IMR-90 (cell line): ENCODE data around the gene HORMAD2. TPM values are rescaled to one million over a fixed set of nuclear protein-coding genes. Genes with fewer than 3 reads are reported as not detected.

Experiments used
- ATAC-seq: fragments of 200-7000 bp; cut with Tn5 transposase; 2 replicates; pipeline ENCODE4 v1.9.1; 2020; ENCODE audit warnings: low read depth, mild to moderate bottlenecking, moderate library complexity
- BruUV-seq: library from RNA; stranded (reverse); fragments of 400-500 nt; replicated peaks from 2 replicates; lab custom pipeline; 2021; lab: Mats Ljungman, UMichigan
- CTCF ChIA-PET: fragments of 300-600 bp; formaldehyde crosslinking; extraction: SDS; loops from one replicate; lab custom pipeline; 2021; ENCODE audit warnings: antibody characterized with exemption; lab: Yijun Ruan, JAX
- POLR2A ChIA-PET: fragments of 300-600 bp; sonication (Branson Sonifier 250); formaldehyde crosslinking; loops from one replicate; lab custom pipeline; 2022; ENCODE audit warnings: antibody characterized with exemption; ENCODE audit not compliant: unreplicated experiment; lab: Charles Lee
- DNase-seq: peaks from one replicate; pipeline ENCODE4 v3.0.0; 2013
- H2AFZ ChIP-seq: replicated peaks from 2 replicates; pipeline ENCODE3; 2013; ENCODE audit warnings: low read length, mild to moderate bottlenecking; ENCODE audit not compliant: poor library complexity
- H2AK5ac ChIP-seq: 2 replicates; pipeline ENCODE4 v1.6.1; 2013; ENCODE audit warnings: low read depth, low read length, inconsistent platforms
- H2AK9ac ChIP-seq: replicated peaks from 2 replicates; pipeline ENCODE3; 2013; ENCODE audit warnings: mild to moderate bottlenecking, low read depth, low read length, moderate library complexity; ENCODE audit not compliant: poor library complexity
- H2BK120ac ChIP-seq: 2 replicates; pipeline ENCODE4 v1.6.1; 2013; ENCODE audit warnings: low read depth, low read length, inconsistent platforms
- H2BK15ac ChIP-seq: 3 replicates; pipeline ENCODE4 v1.6.1; 2013; ENCODE audit warnings: low read depth, low read length, inconsistent platforms
- H2BK20ac ChIP-seq: 2 replicates; pipeline ENCODE4 v1.6.1; 2013; ENCODE audit warnings: low read depth, mild to moderate bottlenecking, inconsistent platforms, low read length, moderate library complexity
- H2BK5ac ChIP-seq: 2 replicates; pipeline ENCODE4 v1.6.1; 2013; ENCODE audit warnings: mild to moderate bottlenecking, low read depth, low read length, inconsistent platforms; ENCODE audit not compliant: poor library complexity, severe bottlenecking
- H3K14ac ChIP-seq: replicated peaks from 2 replicates; pipeline ENCODE4 v1.6.1; 2013; ENCODE audit warnings: low read depth, low read length, inconsistent platforms
- H3K18ac ChIP-seq: 2 replicates; pipeline ENCODE4 v1.6.1; 2013; ENCODE audit warnings: low read depth, low read length, control low read depth
- H3K23ac ChIP-seq: 2 replicates; pipeline ENCODE4 v1.6.1; 2013; ENCODE audit warnings: low read depth, low read length, inconsistent platforms
- H3K27ac ChIP-seq: 2 replicates; pipeline ENCODE4 v1.5.1; 2013; ENCODE audit warnings: mild to moderate bottlenecking, control low read depth, low read length; ENCODE audit not compliant: insufficient read depth
- H3K27me3 ChIP-seq: 2 replicates; pipeline ENCODE4 v1.6.1; 2013; ENCODE audit warnings: low read length; ENCODE audit not compliant: control insufficient read depth, insufficient read depth
- H3K36me3 ChIP-seq: 2 replicates; pipeline ENCODE4 v1.6.1; 2013; ENCODE audit warnings: low read length, mixed read lengths; ENCODE audit not compliant: control insufficient read depth, insufficient read depth
- H3K4ac ChIP-seq: 2 replicates; pipeline ENCODE4 v1.6.1; 2013; ENCODE audit warnings: low read depth, low read length, inconsistent platforms
- H3K4me1 ChIP-seq: 2 replicates; pipeline ENCODE4 v1.6.1; 2013; ENCODE audit warnings: low read length, mixed read lengths; ENCODE audit not compliant: control insufficient read depth, insufficient read depth
- H3K4me2 ChIP-seq: 2 replicates; pipeline ENCODE4 v1.6.1; 2013; ENCODE audit warnings: low read depth, mild to moderate bottlenecking, control low read depth, low read length, moderate library complexity
- H3K4me3 ChIP-seq: 2 replicates; pipeline ENCODE4 v1.5.1; 2013; ENCODE audit warnings: low read depth, mild to moderate bottlenecking, control low read depth, low read length, moderate library complexity; ENCODE audit not compliant: insufficient read depth
- H3K56ac ChIP-seq: 2 replicates; pipeline ENCODE4 v1.6.1; 2013; ENCODE audit warnings: low read length, inconsistent platforms; ENCODE audit not compliant: insufficient read depth; ENCODE audit errors: extremely low read depth
- H3K79me1 ChIP-seq, 2 experiments: 2 replicates each; pipeline ENCODE4 v1.6.1; 2013; ENCODE audit warnings: low read length in 2 of 2, inconsistent platforms in 1 of 2, low read depth in 1 of 2
- H3K9ac ChIP-seq: 2 replicates; pipeline ENCODE4 v1.6.1; 2013; ENCODE audit warnings: low read depth, low read length, control low read depth
- H3K9me1 ChIP-seq: 2 replicates; pipeline ENCODE4 v1.6.1; 2013; ENCODE audit warnings: low read length, inconsistent platforms; ENCODE audit not compliant: insufficient read depth
- H3K9me3 ChIP-seq: 2 replicates; pipeline ENCODE4 v1.6.1; 2013; ENCODE audit warnings: low read length; ENCODE audit not compliant: control insufficient read depth, insufficient read depth
- H4K20me1 ChIP-seq: 2 replicates; pipeline ENCODE4 v1.6.1; 2013; ENCODE audit warnings: low read length, inconsistent platforms; ENCODE audit not compliant: insufficient read depth
- H4K5ac ChIP-seq: 2 replicates; pipeline ENCODE4 v1.6.1; 2013; ENCODE audit warnings: mild to moderate bottlenecking, low read depth, low read length, control low read depth
- H4K8ac ChIP-seq, 2 experiments: 2 replicates each; pipeline ENCODE4 v1.6.1; 2013; ENCODE audit warnings: low read depth in 2 of 2, low read length in 2 of 2, control low read depth in 1 of 2, inconsistent platforms in 1 of 2
- H4K91ac ChIP-seq: 2 replicates; pipeline ENCODE4 v1.6.1; 2013; ENCODE audit warnings: low read depth, low read length, inconsistent platforms; ENCODE audit not compliant: insufficient read depth
- CEBPB ChIP-seq: IDR thresholded peaks from 2 replicates; pipeline ENCODE4 v1.6.1; 2012; ENCODE audit warnings: low read depth, low read length, improper control_type of control experiment
- CHD1 ChIP-seq: IDR thresholded peaks from 2 replicates; pipeline ENCODE4 v1.6.1; 2012; ENCODE audit warnings: low read depth, low read length, improper control_type of control experiment
- CTCF ChIP-seq: conservative IDR thresholded peaks from 2 replicates; pipeline ENCODE4 v1.5.1; 2012; ENCODE audit warnings: mild to moderate bottlenecking, low read depth, low read length, improper control_type of control experiment
- FOS ChIP-seq: fragments of 150-350 bp; IDR thresholded peaks from 2 replicates; pipeline ENCODE4 v1.6.1; 2016; ENCODE audit warnings: low read depth, low read length
- MAFK ChIP-seq: IDR thresholded peaks from 2 replicates; pipeline ENCODE4 v1.6.1; 2012; ENCODE audit warnings: low read depth, low read length, improper control_type of control experiment
- MAZ ChIP-seq: IDR thresholded peaks from 2 replicates; pipeline ENCODE4 v1.6.1; 2012; ENCODE audit warnings: low read depth, mild to moderate bottlenecking, low read length, improper control_type of control experiment, moderate library complexity, borderline replicate concordance
- RAD21 ChIP-seq: IDR thresholded peaks from 2 replicates; pipeline ENCODE4 v1.6.1; 2012; ENCODE audit warnings: low read length, improper control_type of control experiment
- RCOR1 ChIP-seq: IDR thresholded peaks from 2 replicates; pipeline ENCODE4 v1.6.1; 2012; ENCODE audit warnings: mild to moderate bottlenecking, low read length, improper control_type of control experiment; ENCODE audit not compliant: insufficient replicate concordance
- RFX5 ChIP-seq: IDR thresholded peaks from 2 replicates; pipeline ENCODE4 v1.8.0; 2012; ENCODE audit warnings: low read depth, mild to moderate bottlenecking, low read length, moderate library complexity
- SMC3 ChIP-seq: fragments of 150-350 bp; IDR thresholded peaks from 2 replicates; pipeline ENCODE4 v1.6.1; 2016; ENCODE audit warnings: low read depth, mild to moderate bottlenecking, antibody characterized with exemption, low read length, moderate library complexity
- USF2 ChIP-seq: fragments of 150-350 bp; IDR thresholded peaks from 2 replicates; pipeline ENCODE4 v1.6.1; 2017; ENCODE audit warnings: mild to moderate bottlenecking, antibody characterized with exemption, low read length, low read depth
- WGBS, 2 experiments: methylation state at CpG; one replicate each; pipeline versions ENCODE4 v1.1.5 to v1.1.7; 2013; ENCODE audit warnings: missing lambda C conversion rate in 2 of 2; ENCODE audit not compliant: insufficient read length in 1 of 2; ENCODE audit errors: extremely low coverage in 2 of 2; 5-methylcytosine and 5-hydroxymethylcytosine counted together
- dilution Hi-C: fragments of 300-500 bp; cut with HindIII; formaldehyde crosslinking; loops from one replicate; pipeline ENCODE4 v1.14.3; 2018; ENCODE audit warnings: low sequenced_read_pairs; ENCODE audit not compliant: unreplicated experiment
- in situ Hi-C: fragments of 300-500 bp; cut with MboI; formaldehyde crosslinking; loops from 3 replicates; pipeline ENCODE4 v1.14.3; 2019; ENCODE audit warnings: low sequenced_read_pairs, inconsistent platforms, mixed read lengths
- intact Hi-C: fragments of 100-400 bp; cut with micrococcal nuclease; formaldehyde crosslinking; loops from 2 replicates; pipeline ENCODE4 v1.10.0; 2022
- polyA plus RNA-seq, 3 experiments: library from polyadenylated mRNA; depleted of rRNA; stranded (reverse); fragments of >200 nt; gene quantifications; 2 replicates each; pipeline ENCODE4 v1.2.3, GENCODE V29; 2012; ENCODE audit warnings: low replicate concordance in 1 of 3
- total RNA-seq: library from RNA; depleted of rRNA; stranded (reverse); fragments of >200 nt; gene quantifications from 2 replicates; pipeline ENCODE4 v1.2.3, GENCODE V29; 2012

HORMAD2 gene
- total and polyA plus RNA-seq, 2 of the 4 experiments (the other 2 are of a cell fraction) = not detected

- peak; percentile 93 for TF ChIP-seq FOS
- peak; percentile 29; the same call in 1 of the 2 replicates for TF ChIP-seq MAFK
- peak; percentile 99 for TF ChIP-seq CEBPB
- TF ChIP-seq RFX5 = no peak
Measured at GRCh38 chr22:30205281-30206115, 125.2 kb downstream of the HORMAD2 start (continued).

- Histone ChIP-seq H3K4ac (peak overlapping the region; percentile 99), H3K9ac (peak overlapping the region; percentile 73), H4K5ac (peak overlapping the region; percentile 95), H3K4me2 (peak overlapping the region; percentile 49), H2AFZ (peak overlapping the region; percentile 81), H4K91ac (peak overlapping the region; percentile 100), H3K14ac (peak overlapping the region; percentile 99), H3K23ac (peak overlapping the region; percentile 98; the same call in 1 of the 2 replicates), H3K27me3 (no peaks in the 10 kb centered on the region), H4K20me1 (no peaks in the 10 kb centered on the region), H3K4me3 (no peak overlapping the region), H3K18ac (peak overlapping the region; percentile 97), H2BK20ac (peak overlapping the region; percentile 99), H3K9me1 (peaks cover 46% of the 10 kb centered on the region), H3K4me1 (peaks cover 54% of the 10 kb centered on the region), H2AK5ac (peak overlapping the region; percentile 99), H2BK120ac (peak overlapping the region; percentile 100), H2BK5ac (peak overlapping the region; percentile 99), H4K8ac (peak overlapping the region; percentile 97 to 99), H3K79me1 (peaks cover 0 to 21% of the 10 kb centered on the region in 2 experiments; a peak in 2 of 4 replicates), H2BK15ac (peak overlapping the region; percentile 72; the same call in 2 of the 3 replicates), H3K27ac (peak overlapping the region; percentile 97), H3K9me3 (peaks cover 2% of the 10 kb centered on the region), H2AK9ac (peak overlapping the region; percentile 94), H3K56ac (peak overlapping the region; percentile 96), H3K36me3 (no peaks in the 10 kb centered on the region)
- 0% methylated on average over 6 of the region's 16 CpGs; no CpG with 5 or more reads in 1 of the 2 experiments for WGBS, 2 experiments
- DNase-seq (peak; percentile 99), ATAC-seq (peak; percentile 68)
- intact Hi-C loops (loop anchor here (1.0 to 2.0 kb wide), 2 partner anchors 28 to 92 kb away; no protein-coding TSS in a partner anchor), in situ Hi-C loops (no loop called here), dilution Hi-C loops (no loop called here)
- BruUV-seq = no TSS peak
- ChIA-PET POLR2A (interaction anchor here (0.6 to 1.5 kb wide), 4 partner anchors 9 to 895 kb away, joined by 3 to 8 read pairs (median 5); no protein-coding TSS in a partner anchor), CTCF (interaction anchor here (1.0 kb wide), 2 partner anchors 56 to 99 kb away, joined by 3 read pairs; no protein-coding TSS in a partner anchor)
- TF ChIP-seq FOS (peak; percentile 98), SMC3 (peak; percentile 24; the same call in 1 of the 2 replicates), MAZ (peak; percentile 93; the same call in 1 of the 2 replicates), RAD21 (peak; percentile 16), CTCF (0 out of 2 replicates have a peak, but pooled peaks have one; percentile 1), USF2 (no peak; the same call in 1 of the 2 replicates), MAFK (no peak; the same call in 1 of the 2 replicates), CEBPB (peak; percentile 89), RCOR1 (peak; percentile 100), CHD1 (no peak)
Measured at GRCh38 chr22:30206944-30207343, 126.7 kb downstream of the HORMAD2 start.
